DMS 273 (cell line): Measurements from ENCODE around the gene LBR.
"Not testable (repeated sequence)": the region's sequence is repeated elsewhere in the genome, so short reads cannot be mapped to it uniquely, and the experiment has no call there.

Source experiments
- DNase-seq: peaks from one replicate; lab custom pipeline; 2025; ENCODE audit not compliant: unreplicated experiment; lab: John Stamatoyannopoulos, UW

Gene LBR

DNA sequence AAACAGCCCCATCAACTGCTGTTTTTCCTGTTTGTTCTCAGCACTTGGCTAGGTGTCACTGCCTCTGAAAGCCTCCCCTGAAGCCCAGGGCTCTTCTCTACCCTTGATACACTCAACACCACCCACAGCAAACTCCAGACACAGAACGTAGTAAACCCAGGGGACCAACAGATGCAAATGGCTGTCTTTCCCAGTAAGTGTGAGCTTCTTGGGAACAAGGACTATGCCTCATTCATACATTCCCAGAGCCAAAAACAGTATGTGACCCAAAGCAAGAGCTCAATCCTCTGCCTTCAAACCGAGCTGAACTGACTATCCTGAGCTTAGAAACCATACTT, 4.4 kb downstream of the LBR start:
- no peak for DNase-seq

GRCh38 chr1:225422795-225423517, 4.9 kb downstream of the LBR start:
- no peak for DNase-seq

DNA sequence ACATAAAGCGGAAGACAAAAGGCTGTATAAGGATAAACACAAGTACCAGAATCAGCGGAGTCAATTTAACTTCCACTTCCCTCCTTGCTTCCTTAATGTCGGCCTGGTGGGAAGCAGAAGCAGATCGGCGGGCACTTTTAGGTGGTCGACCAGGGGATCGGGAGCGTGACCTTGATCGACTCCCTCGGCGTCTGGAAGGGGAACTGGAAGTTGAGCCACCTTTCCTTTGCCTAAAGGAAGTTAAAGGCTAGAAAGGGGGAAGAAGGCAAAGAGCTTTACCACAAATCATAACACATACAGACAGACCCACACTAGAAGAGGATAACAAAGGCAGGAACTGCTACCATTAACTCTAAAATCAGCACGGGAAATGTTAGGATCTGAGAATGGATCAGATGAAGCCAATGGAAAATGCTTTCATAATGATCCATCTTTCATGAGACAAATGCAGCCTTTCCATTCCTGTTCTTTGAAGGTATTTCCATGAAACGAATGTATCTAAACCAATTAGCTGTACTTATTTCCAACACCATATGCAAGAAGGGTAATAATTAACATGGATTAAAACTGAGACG, 5.7 kb downstream of the LBR start:
- no peak for DNase-seq

DNA sequence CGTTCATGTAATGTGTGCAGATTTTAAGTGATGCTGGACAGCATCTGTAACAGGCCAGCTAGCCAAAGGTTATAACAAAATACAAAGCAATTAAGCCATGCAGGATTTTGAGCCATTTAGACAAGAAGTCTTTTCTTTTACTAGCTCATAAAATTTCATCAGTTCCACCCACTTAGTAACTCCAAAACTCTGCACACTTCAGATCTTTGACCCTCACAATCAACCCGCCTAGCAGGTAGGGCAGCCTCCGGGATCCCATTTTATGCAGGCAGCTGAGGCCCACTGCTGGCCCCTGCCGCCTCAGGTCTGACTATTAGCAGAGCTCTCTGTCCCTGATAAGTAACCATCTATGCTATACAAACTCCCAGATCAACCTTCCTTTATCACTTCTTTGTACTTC, 9.2 kb downstream of the LBR start:
- DNase-seq, result no peak

- DNase-seq, result no peak
Observed at GRCh38 chr1:225418059-225418458, 9.8 kb downstream of the LBR start.

DNA sequence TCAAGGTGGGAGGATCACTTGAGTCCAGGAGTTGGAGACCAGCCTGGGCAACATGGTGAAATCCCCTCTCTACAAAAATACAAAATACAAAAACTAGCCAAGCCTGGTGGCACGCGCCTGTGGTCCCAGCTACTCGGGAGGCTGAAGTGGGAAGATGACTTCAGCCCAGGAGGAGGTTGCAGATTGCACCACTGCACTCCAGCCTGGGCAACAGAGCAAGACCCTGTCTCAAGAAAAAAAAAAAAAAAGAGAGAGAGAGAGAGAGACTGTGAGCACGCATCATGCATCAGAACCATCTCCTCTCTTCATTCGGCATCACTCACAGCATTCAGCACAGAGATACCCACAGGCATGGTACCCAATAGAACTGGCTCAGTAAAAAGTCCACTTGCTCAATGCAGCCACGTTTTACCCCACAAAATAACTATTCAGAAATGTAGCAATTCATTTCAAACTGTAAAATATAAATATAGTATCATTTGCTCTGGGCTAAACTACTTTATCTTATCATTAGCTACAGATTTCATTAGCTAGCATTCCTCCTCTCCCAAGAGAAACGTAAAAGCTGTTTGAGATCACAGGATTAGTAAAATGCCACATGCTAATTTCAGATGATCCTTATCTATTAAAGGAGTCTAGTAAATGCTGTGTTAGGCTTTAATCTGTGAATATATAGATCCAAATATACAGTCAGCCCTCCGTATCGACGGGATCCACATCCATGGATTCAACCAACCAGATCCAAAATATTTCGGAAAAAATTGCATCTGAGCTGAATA, 11.7 kb downstream of the LBR start:
- no peak for DNase-seq

DNA sequence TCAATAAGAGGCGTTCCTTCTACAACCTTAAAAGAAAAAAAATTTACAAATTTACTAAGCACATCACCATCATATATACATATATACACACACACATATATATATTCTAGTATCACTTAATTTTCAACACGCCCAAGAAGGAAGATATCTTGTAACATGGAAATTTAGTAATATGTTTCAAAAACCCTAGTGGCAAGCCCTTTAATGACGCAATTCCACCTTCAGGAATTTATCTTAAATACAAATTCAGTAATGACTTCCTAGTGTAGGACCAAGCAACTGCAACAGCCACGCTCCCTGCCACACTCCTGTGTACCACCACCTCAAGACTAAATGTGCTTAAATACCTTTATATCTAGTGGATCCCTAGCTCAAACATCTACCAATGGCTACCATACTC, 12.5 kb downstream of the LBR start:
- no peak for DNase-seq

DNA sequence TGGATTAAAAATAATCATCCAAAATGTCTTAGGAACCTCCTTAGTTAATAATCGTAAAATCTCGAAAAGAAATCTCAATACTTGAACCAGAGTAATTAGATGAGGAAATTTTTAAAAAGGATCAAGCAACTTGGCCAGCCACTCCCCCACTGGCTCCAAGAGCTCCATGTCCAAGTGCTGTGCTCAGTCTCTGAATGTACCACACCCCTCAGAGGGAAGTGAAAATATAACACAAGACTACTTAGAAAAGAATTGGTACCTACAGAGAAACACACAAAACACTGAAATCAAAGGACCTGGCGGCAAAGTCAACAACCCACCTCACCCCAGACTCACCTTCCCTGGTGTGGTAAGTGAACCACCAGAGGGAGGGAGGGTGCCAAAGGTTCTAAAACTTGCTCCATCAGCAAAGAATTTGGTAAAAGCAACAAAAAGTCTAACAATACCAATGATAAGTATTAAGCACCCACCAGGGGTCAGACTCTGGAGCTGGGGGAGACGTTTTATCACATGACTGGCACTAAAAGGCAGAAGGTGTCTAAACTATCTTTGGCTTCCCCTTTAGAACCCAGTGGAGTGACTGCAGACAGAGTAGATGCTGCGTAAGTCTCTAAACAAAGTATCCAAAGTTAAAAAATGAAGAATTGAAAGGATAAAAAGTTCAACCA, 14.0 kb downstream of the LBR start:
- DNase-seq, result no peak

DNA sequence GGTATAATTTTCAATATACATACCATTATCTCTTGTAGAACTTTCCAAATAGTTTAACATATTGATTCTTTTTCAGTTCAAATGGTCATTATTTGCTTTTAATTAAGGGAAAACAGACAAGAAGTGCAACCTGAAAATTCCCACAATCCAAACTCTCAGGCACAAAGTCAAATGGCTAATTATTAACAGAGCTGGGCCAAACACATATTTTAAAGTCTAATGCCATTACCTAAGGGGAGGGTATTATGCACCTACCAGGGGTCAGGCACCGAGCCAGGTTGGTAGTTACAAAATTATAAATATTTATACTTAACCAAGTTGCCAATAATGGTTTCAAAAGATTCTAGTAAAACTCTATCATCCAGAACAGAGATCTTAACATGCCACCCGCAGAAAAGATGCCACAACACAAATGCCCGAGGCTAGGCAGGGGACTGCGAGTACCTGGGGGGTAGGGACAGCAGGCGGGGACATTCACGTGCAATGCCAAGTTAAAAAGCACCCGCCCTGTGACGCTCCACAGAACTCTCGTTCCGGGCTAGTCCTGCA, 15.0 kb downstream of the LBR start:
- DNase-seq, result no peak

- no peak for DNase-seq
Observed at GRCh38 chr1:225412321-225412720, 15.5 kb downstream of the LBR start.

DNA sequence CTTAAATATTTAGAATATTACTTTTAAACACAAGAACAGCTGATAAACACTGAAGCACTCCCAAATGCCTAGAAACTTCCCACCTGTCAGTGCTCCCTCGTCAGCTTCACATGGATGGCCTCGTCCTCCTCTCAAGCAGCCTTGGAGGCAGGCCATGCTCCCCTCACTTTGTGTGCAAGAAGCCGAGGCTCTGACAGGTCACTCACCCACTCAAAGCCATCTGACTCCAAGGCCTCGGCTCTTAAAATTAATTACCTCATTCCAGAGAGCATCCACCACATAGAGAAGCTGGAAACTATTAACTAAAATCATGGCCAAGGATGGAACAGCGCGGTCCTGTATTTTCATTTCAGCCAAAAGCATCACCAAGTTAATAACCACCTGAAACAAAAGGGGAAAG, 17.8 kb downstream of the LBR start:
- DNase-seq, result no peak

GRCh38 chr1:225409051-225409450, 18.8 kb downstream of the LBR start:
- DNase-seq, result no peak

DNA sequence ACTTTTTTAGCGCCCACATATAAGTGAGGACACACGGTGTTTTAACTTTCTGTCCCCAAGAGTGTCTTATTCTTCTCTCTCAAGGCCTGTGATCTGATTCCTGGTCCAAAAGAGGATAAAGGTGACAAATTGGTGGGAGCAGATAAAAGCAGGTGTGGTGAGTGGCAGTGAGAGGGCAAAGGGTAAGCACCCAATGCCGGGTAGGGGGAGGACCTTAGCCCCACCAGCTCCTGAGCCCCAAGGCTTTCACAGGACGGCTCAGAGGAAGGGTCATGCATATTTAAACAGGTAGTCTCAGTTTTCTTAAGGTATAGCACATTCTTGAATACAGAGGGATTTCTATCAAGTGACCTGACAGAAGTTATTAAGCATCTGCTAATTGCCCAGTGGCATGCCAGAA, 19.6 kb downstream of the LBR start:
- no peak for DNase-seq

DNA sequence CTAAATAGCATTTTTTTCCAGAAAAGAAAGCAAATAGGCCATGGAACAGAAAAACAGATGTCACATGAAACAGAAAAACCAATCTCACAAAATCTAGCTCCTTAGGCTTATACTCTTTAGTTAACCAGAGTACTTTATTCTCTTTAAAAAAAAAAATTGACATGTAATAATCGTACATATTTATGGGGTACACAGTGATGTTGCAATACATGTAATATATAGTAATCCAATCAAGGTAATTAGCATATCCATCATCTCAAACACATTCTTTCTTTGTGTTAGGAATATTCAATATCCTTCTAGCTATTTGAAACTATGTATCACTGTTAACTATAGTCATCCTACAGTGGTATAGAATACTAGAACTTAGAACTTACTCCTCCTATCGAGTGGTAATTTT, 20.1 kb downstream of the LBR start:
- DNase-seq, result no peak

GRCh38 chr1:225406976-225407725, 20.7 kb downstream of the LBR start:
- no peak for DNase-seq

- DNase-seq, result no peak
Observed at GRCh38 chr1:225400968-225401367, 26.9 kb downstream of the LBR start.

DNA sequence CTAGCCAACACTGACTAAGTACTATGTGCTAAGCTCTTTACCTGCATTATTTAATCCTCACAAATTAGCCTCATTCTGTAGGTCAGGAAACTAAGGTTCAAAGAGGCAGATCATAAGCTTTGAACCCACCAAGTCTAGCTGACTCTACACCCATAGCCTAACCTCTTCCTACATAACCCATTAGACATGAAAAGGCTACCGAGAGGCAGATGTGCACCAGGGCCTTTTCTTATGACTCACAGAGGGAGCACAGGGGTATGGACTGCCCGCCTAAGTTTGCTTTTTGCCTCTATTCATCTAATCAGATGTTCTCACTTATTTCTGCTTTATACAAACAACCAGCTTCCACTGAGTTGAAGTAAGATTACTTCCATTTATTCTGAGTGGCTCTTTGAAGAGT, 31.5 kb downstream of the LBR start:
- DNase-seq, result no peak

DNA sequence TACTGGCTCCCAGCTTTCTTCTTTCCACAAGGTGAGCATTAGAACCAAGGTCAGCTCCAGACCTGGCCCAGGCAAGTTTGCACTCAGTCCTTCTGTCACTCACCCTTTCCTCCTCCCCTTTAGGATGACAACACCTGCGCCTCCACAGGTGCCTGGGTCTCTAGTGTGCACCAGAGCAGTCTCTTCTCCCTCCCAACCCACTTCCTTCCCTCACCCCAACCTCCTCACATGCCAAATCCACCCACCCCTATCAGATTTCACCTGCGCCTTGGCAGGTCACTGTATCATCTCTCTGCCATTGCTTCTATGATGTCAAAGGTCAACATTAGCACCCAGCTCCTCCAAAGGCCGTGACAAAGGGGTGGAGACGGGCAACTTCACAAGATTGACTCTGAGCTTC, 38.0 kb downstream of the LBR start:
- no peak for DNase-seq

DNA sequence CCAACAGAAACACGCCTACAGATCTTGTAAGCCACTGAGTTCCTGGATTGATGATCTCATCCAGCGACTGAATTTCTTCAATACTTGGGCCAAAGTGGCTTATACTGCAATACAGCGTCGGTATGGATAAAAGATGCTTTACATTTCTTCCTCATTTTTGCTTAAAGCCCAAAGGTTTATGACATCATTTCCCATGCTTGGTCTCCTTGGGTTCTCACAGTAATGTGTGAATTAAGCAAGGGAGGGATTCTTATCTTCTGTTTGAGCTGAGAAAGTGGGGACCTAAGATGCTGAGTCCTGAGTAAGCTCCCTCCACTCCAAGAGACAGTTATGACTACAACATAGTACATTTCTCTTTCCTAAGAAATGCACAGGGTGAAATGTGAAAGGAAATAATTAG, 39.5 kb downstream of the LBR start:
- no peak for DNase-seq

DNA sequence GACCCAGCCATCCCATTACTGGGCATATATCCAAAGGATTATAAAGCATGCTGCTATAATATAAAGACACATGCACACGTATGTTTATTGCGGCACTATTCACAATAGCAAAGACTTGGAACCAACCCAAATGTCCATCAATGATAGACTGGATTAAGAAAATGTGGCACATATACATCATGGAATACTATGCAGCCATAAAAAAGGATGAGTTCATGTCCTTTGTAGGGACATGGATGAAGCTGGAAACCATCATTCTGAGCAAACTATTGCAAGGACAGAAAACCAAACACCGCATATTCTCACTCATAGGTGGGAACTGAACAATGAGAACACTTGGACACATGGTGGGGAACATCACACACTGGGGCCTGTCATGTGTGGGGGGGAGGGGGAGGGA, 41.0 kb downstream of the LBR start:
- DNase-seq, result not testable (repeated sequence)

- DNase-seq, result no peak
Observed at GRCh38 chr1:225380691-225381090, 47.1 kb downstream of the LBR start.
